KMS-11 (cell line): ENCODE results near the gene LRRC27.

Source experiments
- H2AFZ ChIP-seq: fragments of 200-600 bp; sonication (generic); 2 replicates; pipeline ENCODE4 v1.6.1; 2016; ENCODE audit warnings: antibody characterized with exemption, mixed run types, low read depth
- H3K27ac ChIP-seq: fragments of 200-600 bp; sonication (generic); 2 replicates; pipeline ENCODE4 v1.6.1; 2016; ENCODE audit warnings: mild to moderate bottlenecking, mixed run types
- H3K27me3 ChIP-seq: fragments of 200-600 bp; sonication (generic); 2 replicates; pipeline ENCODE4 v1.6.1; 2017; ENCODE audit warnings: mild to moderate bottlenecking, low read depth, mixed run types, moderate library complexity; ENCODE audit not compliant: insufficient read depth
- H3K36me3 ChIP-seq: fragments of 200-600 bp; sonication (generic); 2 replicates; pipeline ENCODE4 v1.6.1; 2017; ENCODE audit warnings: mild to moderate bottlenecking, mixed run types; ENCODE audit not compliant: insufficient read depth
- H3K4me1 ChIP-seq: fragments of 200-600 bp; sonication (generic); 2 replicates; pipeline ENCODE4 v1.6.1; 2016; ENCODE audit warnings: mild to moderate bottlenecking, low read depth, mixed run types; ENCODE audit not compliant: poor library complexity, severe bottlenecking
- H3K4me2 ChIP-seq: fragments of 200-600 bp; sonication (generic); 2 replicates; pipeline ENCODE4 v1.7.0; 2016; ENCODE audit warnings: mild to moderate bottlenecking, mixed run types
- H3K4me3 ChIP-seq: fragments of 200-600 bp; sonication (generic); IDR thresholded peaks from 2 replicates; pipeline ENCODE4 v1.6.1; 2017; ENCODE audit warnings: low read depth, low read length, mixed read lengths; ENCODE audit not compliant: insufficient read depth
- H3K79me2 ChIP-seq: fragments of 200-600 bp; sonication (generic); 2 replicates; pipeline ENCODE4 v1.6.1; 2016; ENCODE audit warnings: low read depth, mixed run types; ENCODE audit not compliant: insufficient read depth
- H3K9ac ChIP-seq: fragments of 200-600 bp; sonication (generic); 2 replicates; pipeline ENCODE4 v1.6.1; 2016; ENCODE audit warnings: mild to moderate bottlenecking, mixed run types
- H4K20me1 ChIP-seq: fragments of 200-600 bp; sonication (generic); 2 replicates; pipeline ENCODE4 v1.6.1; 2016; ENCODE audit warnings: mild to moderate bottlenecking, mixed run types; ENCODE audit not compliant: insufficient read depth
- CTCF ChIP-seq: fragments of 200-600 bp; sonication (generic); conservative IDR thresholded peaks from 2 replicates; pipeline ENCODE4 v1.6.1; 2017; ENCODE audit warnings: low read depth, mild to moderate bottlenecking, antibody characterized with exemption, low read length, moderate library complexity, mixed read lengths

LRRC27 gene

GRCh38 chr10:132402781-132403241 lies 70.8 kb downstream of the LRRC27 start:
- H3K27me3 ChIP-seq = no peaks in the 10 kb centered on the region
- H3K4me2 ChIP-seq = no peak overlapping the region
- H3K4me3 ChIP-seq = no peak overlapping the region
- H2AFZ ChIP-seq = no peak overlapping the region
- TF ChIP-seq CTCF = no peak
- H3K4me1 ChIP-seq = peaks cover 25% of the 10 kb centered on the region
- peaks cover 44% of the 10 kb centered on the region for H3K79me2 ChIP-seq
- no peak overlapping the region for H3K27ac ChIP-seq
- no peaks in the 10 kb centered on the region for H4K20me1 ChIP-seq
- no peaks in the 10 kb centered on the region for H3K36me3 ChIP-seq
- no peak overlapping the region for H3K9ac ChIP-seq

GRCh38 chr10:132403511-132404168 lies 71.6 kb downstream of the LRRC27 start:
- H3K4me1 ChIP-seq = peaks cover 18% of the 10 kb centered on the region
- no peak overlapping the region for H2AFZ ChIP-seq
- no peaks in the 10 kb centered on the region for H4K20me1 ChIP-seq
- H3K27me3 ChIP-seq = no peaks in the 10 kb centered on the region
- no peak overlapping the region for H3K4me3 ChIP-seq
- H3K9ac ChIP-seq = no peak overlapping the region
- H3K36me3 ChIP-seq = no peaks in the 10 kb centered on the region
- no peak overlapping the region for H3K27ac ChIP-seq
- H3K79me2 ChIP-seq = peaks cover 37% of the 10 kb centered on the region
- TF ChIP-seq CTCF = no peak
- no peak overlapping the region for H3K4me2 ChIP-seq

- Histone ChIP-seq H3K4me2 (no peak overlapping the region), H3K4me3 (no peak overlapping the region), H3K27me3 (no peaks in the 10 kb centered on the region), H2AFZ (no peak overlapping the region), H4K20me1 (no peaks in the 10 kb centered on the region), H3K4me1 (peaks cover 12% of the 10 kb centered on the region), H3K79me2 (peaks cover 31% of the 10 kb centered on the region; the same call in 1 of the 2 replicates), H3K9ac (no peak overlapping the region), H3K27ac (no peak overlapping the region), H3K36me3 (no peaks in the 10 kb centered on the region)
- no peak for TF ChIP-seq CTCF
Observed at GRCh38 chr10:132404169-132404880, 72.3 kb downstream of the LRRC27 start.

- no peak overlapping the region for H3K27ac ChIP-seq
- no peak overlapping the region for H3K4me3 ChIP-seq
- TF ChIP-seq CTCF = no peak
- peaks cover 24% of the 10 kb centered on the region; the same call in 1 of the 2 replicates for H3K79me2 ChIP-seq
- H3K4me1 ChIP-seq = peaks cover 5% of the 10 kb centered on the region
- H4K20me1 ChIP-seq = no peaks in the 10 kb centered on the region
- no peaks in the 10 kb centered on the region for H3K36me3 ChIP-seq
- no peaks in the 10 kb centered on the region for H3K27me3 ChIP-seq
- no peak overlapping the region for H3K4me2 ChIP-seq
- no peak overlapping the region for H2AFZ ChIP-seq
- no peak overlapping the region for H3K9ac ChIP-seq
Observed at GRCh38 chr10:132404911-132405462, 73.0 kb downstream of the LRRC27 start.
